Stomach (tissue), 9 donors: ENCODE data around the gene LRCH3. TPM values are rescaled to one million over a fixed set of nuclear protein-coding genes. Genes with fewer than 3 reads are reported as not detected.
A peak's percentile ranks its signal among the peaks of the same experiment; 100 is the strongest.

Source experiments
- DNase-seq, 2 donors: peaks; one replicate each; pipeline versions ENCODE4 v3.0.0 to v3.0.0-alpha.2; 2013 to 2019
- H3K27ac ChIP-seq, 5 donors: fragments of 200-600 bp in 4 of 5; sonication (generic) in 4 of 5; one replicate each; pipeline ENCODE4 v1.5.1; 2013 to 2019; ENCODE audit warnings: mild to moderate bottlenecking in 1 of 5, moderate library complexity in 1 of 5
- H3K27me3 ChIP-seq, 3 donors: fragments of 200-600 bp; sonication (generic); one replicate each; pipeline ENCODE4 v1.5.1; 2017 to 2019; ENCODE audit warnings: mixed run types in 1 of 3
- H3K36me3 ChIP-seq, 4 donors: fragments of 200-600 bp; sonication (generic); 1 replicate in 3 of 4; 2 replicates in 1 of 4; pipeline ENCODE4 v1.5.1; 2016 to 2019
- H3K4me1 ChIP-seq, 4 donors: fragments of 200-600 bp; sonication (generic); one replicate each; pipeline ENCODE4 v1.5.1; 2016 to 2019
- H3K4me3 ChIP-seq, 4 donors: fragments of 200-600 bp; sonication (generic) in 3 of 4; one replicate each; pipeline ENCODE4 v1.5.1; 2016 to 2019; ENCODE audit warnings: mild to moderate bottlenecking in 1 of 4
- H3K9me3 ChIP-seq, 4 donors: fragments of 200-600 bp; sonication (generic); one replicate each; pipeline ENCODE4 v1.5.1; 2016 to 2019
- EP300 ChIP-seq: sonication (generic); formaldehyde crosslinking; IDR thresholded peaks from one replicate; pipeline ENCODE4 v1.6.1; 2017; ENCODE audit warnings: antibody characterized with exemption
- POLR2A ChIP-seq, 4 donors: fragments of 450-650 bp; IDR thresholded peaks; one replicate each; pipeline ENCODE4 v1.6.1; 2016; ENCODE audit warnings: antibody characterized with exemption in 4 of 4, control low read depth in 2 of 4, mild to moderate bottlenecking in 1 of 4, moderate library complexity in 1 of 4
- POLR2AphosphoS5 ChIP-seq, 3 donors: sonication (generic); formaldehyde crosslinking; IDR thresholded peaks; one replicate each; pipeline ENCODE4 v1.6.1; 2016; ENCODE audit warnings: antibody characterized with exemption in 3 of 3
- WGBS, 5 donors: extraction: QIAGEN DNeasy Blood & Tissue Kit in 3 of 5; methylation state at CpG; one replicate each; pipeline versions ENCODE4 v1.1.5 to v1.1.7; 2013 to 2018; 5-methylcytosine and 5-hydroxymethylcytosine counted together
- intact Hi-C: fragments of 100-400 bp; cut with DNase I; formaldehyde crosslinking; loops from one replicate; pipeline ENCODE4 v1.15.1; 2023; ENCODE audit warnings: low total_unique reads
- polyA plus RNA-seq, 3 donors: library from polyadenylated mRNA; stranded (reverse); fragments of 200-250 nt; gene quantifications; one replicate each; pipeline ENCODE4 v1.2.3, GENCODE V29; 2013
- total RNA-seq, 5 donors: library from RNA; depleted of rRNA; stranded (reverse); fragments of >200 nt; gene quantifications; one replicate each; pipeline versions ENCODE4 v1.1.0 to v1.2.3, GENCODE V29; 2014 to 2016
- TF ChIP-seq, protein P1 (sequence below), 7 experiments: fragments of 450-650 bp in 4 of 7; fragments of 200-600 bp in 3 of 7; sonication (generic) in 3 of 7; IDR thresholded peaks; one replicate each; pipeline ENCODE4 v1.5.1; 2016 to 2019; ENCODE audit warnings: antibody characterized with exemption in 7 of 7, control low read depth in 2 of 7, mild to moderate bottlenecking in 1 of 7
- donor health status: healthy with polysubstance abuse.
- donor health status: Bipolar disorder and iron deficiency.
- donor health status: healthy.

LRCH3 gene
- total and polyA plus RNA-seq, 8 donors, result 5.9 to 117 (median 36.7) TPM

DNA sequence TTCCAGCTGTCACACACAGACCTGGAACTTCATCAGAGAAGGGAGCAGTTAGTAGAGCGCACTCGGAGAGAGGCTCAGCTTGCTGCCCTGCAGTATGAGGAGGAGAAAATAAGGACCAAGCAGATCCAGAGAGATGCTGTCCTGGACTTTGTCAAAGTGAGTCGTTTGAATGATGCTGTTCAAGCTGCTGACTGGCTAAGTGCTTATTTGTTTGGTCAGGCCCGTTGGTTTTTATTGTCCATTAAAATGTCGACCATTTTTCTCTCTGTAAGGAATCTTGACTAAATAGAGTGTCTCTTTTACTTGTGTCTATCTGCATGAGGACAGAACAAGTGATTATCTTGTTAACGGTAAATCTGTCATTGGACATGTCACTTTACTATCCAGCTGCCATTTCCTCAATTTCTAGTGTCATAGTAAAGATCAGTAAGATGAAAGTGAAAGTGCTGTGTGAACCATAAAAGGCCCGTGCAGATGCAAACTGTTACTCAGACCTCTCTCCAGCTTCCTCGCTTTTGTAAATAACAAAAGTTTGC is 56.9 kb downstream of the LRCH3 start:
- Histone ChIP-seq H3K4me1 (peaks cover 0 to 14% (median 6%) of the 10 kb centered on the region in 4 donors), H3K36me3 (peaks cover 32 to 85% (median 81%) of the 10 kb centered on the region in 4 donors), H3K9me3 (no peaks in the 10 kb centered on the region), H3K27ac (peak overlapping the region in 4 of 5 donors; percentile 27 to 59 (median 56)), H3K27me3 (no peaks in the 10 kb centered on the region), H3K4me3 (peak overlapping the region in 3 of 4 donors; percentile 2 to 20 (median 9))
- DNase-seq, result peak in 1 of 2 donors; percentile 48
- intact Hi-C loops, result no loop called here
- TF ChIP-seq POLR2AphosphoS5 (IDR thresholded peaks at IDR 0.05), result no peak
- no peak for TF ChIP-seq EP300
- no peak for TF ChIP-seq POLR2A (IDR thresholded peaks at IDR 0.05)
- TF ChIP-seq, protein P1, sequence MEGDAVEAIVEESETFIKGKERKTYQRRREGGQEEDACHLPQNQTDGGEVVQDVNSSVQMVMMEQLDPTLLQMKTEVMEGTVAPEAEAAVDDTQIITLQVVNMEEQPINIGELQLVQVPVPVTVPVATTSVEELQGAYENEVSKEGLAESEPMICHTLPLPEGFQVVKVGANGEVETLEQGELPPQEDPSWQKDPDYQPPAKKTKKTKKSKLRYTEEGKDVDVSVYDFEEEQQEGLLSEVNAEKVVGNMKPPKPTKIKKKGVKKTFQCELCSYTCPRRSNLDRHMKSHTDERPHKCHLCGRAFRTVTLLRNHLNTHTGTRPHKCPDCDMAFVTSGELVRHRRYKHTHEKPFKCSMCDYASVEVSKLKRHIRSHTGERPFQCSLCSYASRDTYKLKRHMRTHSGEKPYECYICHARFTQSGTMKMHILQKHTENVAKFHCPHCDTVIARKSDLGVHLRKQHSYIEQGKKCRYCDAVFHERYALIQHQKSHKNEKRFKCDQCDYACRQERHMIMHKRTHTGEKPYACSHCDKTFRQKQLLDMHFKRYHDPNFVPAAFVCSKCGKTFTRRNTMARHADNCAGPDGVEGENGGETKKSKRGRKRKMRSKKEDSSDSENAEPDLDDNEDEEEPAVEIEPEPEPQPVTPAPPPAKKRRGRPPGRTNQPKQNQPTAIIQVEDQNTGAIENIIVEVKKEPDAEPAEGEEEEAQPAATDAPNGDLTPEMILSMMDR (IDR thresholded peaks at IDR 0.05), result no peak
- 50 to 60% (median 58%) methylated on average over 8 of the region's 8 CpGs for WGBS, 5 donors

DNA sequence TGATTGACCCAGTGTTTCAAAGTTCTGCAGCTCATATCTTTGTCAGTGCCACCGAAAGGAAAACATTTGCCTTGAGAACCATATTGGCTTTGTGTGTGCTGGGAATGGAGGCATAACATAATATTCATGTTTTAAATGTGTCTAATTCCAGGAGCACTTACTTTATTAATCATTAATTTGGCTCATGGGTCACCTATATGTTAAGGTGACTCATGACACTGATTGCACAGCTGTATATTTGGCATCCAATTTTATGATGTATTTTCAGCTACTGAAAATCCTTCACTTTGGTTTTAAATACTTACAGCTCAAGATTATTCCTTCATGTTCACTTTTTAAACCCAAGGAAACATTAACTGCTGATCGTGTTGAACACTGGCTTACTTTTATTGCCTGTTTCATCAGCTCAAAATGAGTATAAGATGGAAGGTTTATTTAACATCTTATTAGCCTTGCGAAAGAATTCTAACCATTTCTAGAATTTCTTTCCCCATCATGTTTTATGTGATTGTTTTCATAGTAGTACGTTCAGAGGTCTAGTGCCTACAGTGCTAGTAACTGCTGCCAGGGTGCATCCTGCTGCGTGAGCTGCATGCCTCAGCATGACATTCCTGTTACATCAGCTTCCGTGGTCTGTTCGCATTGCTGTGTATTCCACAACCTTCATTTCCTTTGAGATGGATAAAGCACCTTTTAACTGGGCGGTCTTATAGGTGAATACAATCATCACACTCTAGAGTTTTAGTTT is 63.7 kb downstream of the LRCH3 start:
- H3K4me3 ChIP-seq, result no peak overlapping the region
- no peaks in the 10 kb centered on the region for H3K9me3 ChIP-seq
- no peak overlapping the region for H3K27ac ChIP-seq
- TF ChIP-seq POLR2AphosphoS5 (IDR thresholded peaks at IDR 0.05), result no peak
- TF ChIP-seq, protein P1 (IDR thresholded peaks at IDR 0.05), result no peak
- no peak for TF ChIP-seq EP300
- no peak for TF ChIP-seq POLR2A (IDR thresholded peaks at IDR 0.05)
- H3K4me1 ChIP-seq, result no peaks in the 10 kb centered on the region
- no peak for DNase-seq
- H3K36me3 ChIP-seq, result peaks cover 35 to 88% (median 81%) of the 10 kb centered on the region in 4 donors
- no peaks in the 10 kb centered on the region for H3K27me3 ChIP-seq
- WGBS, 5 donors, result 83 to 89% (median 85%) methylated on average over 8 of the region's 8 CpGs
- intact Hi-C loops, result no loop called here

DNA sequence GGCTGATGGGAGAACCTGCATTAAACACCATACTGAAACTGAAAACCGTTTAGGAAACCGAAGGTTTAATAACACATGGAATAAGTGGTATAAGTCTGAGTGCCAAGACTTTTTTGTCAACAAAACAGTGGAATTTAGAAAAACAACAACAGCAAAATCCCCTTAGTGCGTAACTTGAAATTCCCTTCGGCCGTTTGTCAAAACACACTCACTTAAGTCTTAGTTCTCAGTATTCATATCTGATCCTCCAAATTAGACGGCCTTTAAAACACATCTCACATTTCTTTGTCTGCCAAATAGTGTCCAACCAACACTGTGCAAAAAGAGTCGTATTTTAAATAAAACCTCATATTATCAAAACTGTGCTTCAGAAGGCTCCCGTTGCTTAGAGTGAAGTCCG is 64.5 kb downstream of the LRCH3 start:
- 78 to 88% (median 87%) methylated on average over 9 of the region's 9 CpGs for WGBS, 5 donors
- TF ChIP-seq POLR2AphosphoS5 (IDR thresholded peaks at IDR 0.05), result no peak
- TF ChIP-seq, protein P1 (IDR thresholded peaks at IDR 0.05), result no peak
- TF ChIP-seq EP300, result no peak
- TF ChIP-seq POLR2A (IDR thresholded peaks at IDR 0.05), result no peak
- Histone ChIP-seq H3K9me3 (no peaks in the 10 kb centered on the region), H3K36me3 (peaks cover 34 to 88% (median 76%) of the 10 kb centered on the region in 4 donors), H3K4me1 (no peaks in the 10 kb centered on the region), H3K27me3 (no peaks in the 10 kb centered on the region), H3K4me3 (no peak overlapping the region), H3K27ac (peak overlapping the region in 1 of 5 donors; percentile 29)
- intact Hi-C loops, result no loop called here
- no peak for DNase-seq

DNA sequence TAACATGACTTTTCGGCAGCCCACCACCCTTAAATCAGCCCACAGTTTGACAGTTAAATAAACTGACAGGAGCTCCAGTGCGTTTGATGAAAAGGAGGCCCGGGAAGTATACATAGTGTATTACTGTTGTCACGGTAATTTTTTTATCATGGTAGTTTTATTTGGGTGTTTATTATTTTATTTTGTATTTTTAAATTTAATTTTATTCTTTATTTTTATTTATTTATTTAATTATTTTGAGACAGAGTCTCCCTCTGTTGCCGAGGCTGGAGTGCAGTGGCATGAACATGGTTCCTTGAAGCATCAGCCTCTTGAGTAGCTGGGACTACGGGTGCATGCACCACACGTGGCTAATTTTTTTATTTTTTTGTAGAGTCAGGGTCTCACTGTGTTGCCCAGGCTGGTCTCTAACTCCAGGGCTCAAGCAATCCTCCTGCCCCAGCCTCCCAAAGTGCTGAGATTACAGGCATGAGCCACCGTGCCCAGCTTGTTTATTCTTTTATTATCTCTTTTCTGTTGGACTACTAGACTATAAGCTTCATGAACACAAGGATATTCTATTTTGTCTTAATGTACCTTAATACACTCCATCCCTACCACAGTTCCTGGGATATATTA is 65.3 kb downstream of the LRCH3 start:
- Histone ChIP-seq H3K27me3 (no peaks in the 10 kb centered on the region), H3K4me3 (no peak overlapping the region), H3K4me1 (no peaks in the 10 kb centered on the region), H3K9me3 (no peaks in the 10 kb centered on the region), H3K36me3 (peaks cover 31 to 88% (median 71%) of the 10 kb centered on the region in 4 donors), H3K27ac (peak overlapping the region in 1 of 5 donors; percentile 29)
- intact Hi-C loops, result no loop called here
- TF ChIP-seq, protein P1 (IDR thresholded peaks at IDR 0.05), result no peak
- TF ChIP-seq EP300, result no peak
- 83 to 92% (median 84%) methylated on average over 8 of the region's 8 CpGs for WGBS, 5 donors
- DNase-seq, result no peak
